Measurements from ENCODE around the gene GRIP2.

DNA sequence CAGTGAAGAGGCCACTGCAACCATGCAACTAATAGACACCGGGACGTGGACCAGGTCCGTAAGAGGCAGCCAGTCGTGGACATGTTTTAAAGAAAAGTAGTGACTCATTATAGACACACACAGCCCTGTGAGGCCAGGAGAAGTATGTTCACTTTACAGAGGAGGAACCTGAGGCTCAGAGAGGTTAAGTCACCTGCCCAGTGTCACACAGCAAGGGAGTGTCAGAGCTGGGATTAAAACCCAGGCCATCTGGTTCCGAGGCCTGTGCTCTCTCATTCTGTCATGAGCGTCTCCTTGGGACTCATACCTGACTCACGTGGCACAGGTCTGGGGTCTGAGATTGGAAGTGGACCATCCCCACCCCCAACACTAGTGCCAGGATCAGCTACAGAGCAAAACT, 28.1 kb upstream of the GRIP2 start:
- TF ChIP-seq, protein P1, sequence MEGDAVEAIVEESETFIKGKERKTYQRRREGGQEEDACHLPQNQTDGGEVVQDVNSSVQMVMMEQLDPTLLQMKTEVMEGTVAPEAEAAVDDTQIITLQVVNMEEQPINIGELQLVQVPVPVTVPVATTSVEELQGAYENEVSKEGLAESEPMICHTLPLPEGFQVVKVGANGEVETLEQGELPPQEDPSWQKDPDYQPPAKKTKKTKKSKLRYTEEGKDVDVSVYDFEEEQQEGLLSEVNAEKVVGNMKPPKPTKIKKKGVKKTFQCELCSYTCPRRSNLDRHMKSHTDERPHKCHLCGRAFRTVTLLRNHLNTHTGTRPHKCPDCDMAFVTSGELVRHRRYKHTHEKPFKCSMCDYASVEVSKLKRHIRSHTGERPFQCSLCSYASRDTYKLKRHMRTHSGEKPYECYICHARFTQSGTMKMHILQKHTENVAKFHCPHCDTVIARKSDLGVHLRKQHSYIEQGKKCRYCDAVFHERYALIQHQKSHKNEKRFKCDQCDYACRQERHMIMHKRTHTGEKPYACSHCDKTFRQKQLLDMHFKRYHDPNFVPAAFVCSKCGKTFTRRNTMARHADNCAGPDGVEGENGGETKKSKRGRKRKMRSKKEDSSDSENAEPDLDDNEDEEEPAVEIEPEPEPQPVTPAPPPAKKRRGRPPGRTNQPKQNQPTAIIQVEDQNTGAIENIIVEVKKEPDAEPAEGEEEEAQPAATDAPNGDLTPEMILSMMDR (conservative IDR thresholded peaks at IDR 0.05 in 1 of 2, IDR thresholded peaks at IDR 0.05 in 1 of 2; ENCODE audit: low read depth in 1 of 2, low read length in 2 of 2) = no peak
- no peak for TF ChIP-seq EZH2 (IDR thresholded peaks at IDR 0.05; ENCODE audit: low read length, missing control alignments)
